GM12892 (cell line): ENCODE data around the gene MAP3K5.

Source experiments
- POLR2A ChIP-seq: IDR thresholded peaks from 2 replicates; pipeline ENCODE4 v1.6.1; 2011; ENCODE audit warnings: low read depth, low read length, control low read depth
- TAF1 ChIP-seq: IDR thresholded peaks from 2 replicates; pipeline ENCODE4 v1.6.1; 2011; ENCODE audit warnings: low read depth, mild to moderate bottlenecking, control low read depth, low read length, borderline replicate concordance

DNA sequence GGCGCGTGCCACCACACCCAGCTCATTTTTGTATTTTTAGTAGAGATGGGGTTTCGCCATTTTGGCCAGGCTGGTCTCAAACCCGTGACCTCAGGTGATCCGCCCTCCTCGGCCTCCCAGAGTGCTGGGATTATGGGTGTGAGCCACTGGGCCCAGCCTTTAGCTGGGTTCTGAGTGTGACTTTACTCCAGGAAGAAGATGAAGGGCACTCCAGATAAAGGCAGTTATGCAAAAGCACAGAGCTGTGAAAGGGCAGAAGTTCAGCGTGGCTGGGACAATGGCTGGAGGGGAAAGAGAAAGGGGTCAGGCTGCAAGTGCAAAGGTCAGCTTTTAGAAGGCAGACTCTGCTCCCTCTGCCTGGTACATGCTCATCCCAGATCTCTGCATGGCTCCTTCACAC lies 39.7 kb downstream of the MAP3K5 start:
- TF ChIP-seq POLR2A, result no peak
- TF ChIP-seq TAF1, result no peak
